PFSK-1 (cell line): ENCODE data around the gene P3R3URF.

ENCODE experiments used
- FOXP2 ChIP-seq: optimal IDR thresholded peaks from 2 replicates; pipeline ENCODE3; 2011; ENCODE audit warnings: borderline replicate concordance, control low read depth, inconsistent platforms; ENCODE audit not compliant: insufficient read depth; ENCODE audit errors: extremely low read length, extremely low read depth
- POLR2AphosphoS5 ChIP-seq: IDR thresholded peaks from 2 replicates; pipeline ENCODE4 v1.6.1; 2012; ENCODE audit warnings: low read depth, mild to moderate bottlenecking, control low read depth, low read length, moderate library complexity
- REST ChIP-seq, 2 experiments: IDR thresholded peaks; 2 replicates each; pipeline versions ENCODE4 v1.6.1 to v1.8.0; 2011 to 2012; ENCODE audit warnings: low read depth in 2 of 2, low read length in 2 of 2, control low read depth in 1 of 2, inconsistent platforms in 1 of 2, mild to moderate bottlenecking in 1 of 2, moderate library complexity in 1 of 2; ENCODE audit not compliant: insufficient read depth in 1 of 2
- SIN3A ChIP-seq: IDR thresholded peaks from 2 replicates; pipeline ENCODE4 v1.6.1; 2012; ENCODE audit warnings: mild to moderate bottlenecking, low read length, moderate library complexity, borderline replicate concordance; ENCODE audit not compliant: insufficient read depth
- TAF1 ChIP-seq: IDR thresholded peaks from 2 replicates; pipeline ENCODE4 v1.6.1; 2012; ENCODE audit warnings: low read length, control low read depth, borderline replicate concordance; ENCODE audit not compliant: insufficient read depth

The P3R3URF gene

GRCh38 chr1:46175243-46175642 lies 1.0 kb downstream of the P3R3URF start:
- TF ChIP-seq POLR2AphosphoS5, result no peak
- no peak for TF ChIP-seq TAF1
- TF ChIP-seq FOXP2, result no peak
- TF ChIP-seq REST (IDR thresholded peaks at IDR 0.05; ENCODE audit: insufficient read depth in 1 of 2, low read depth in 2 of 2, low read length in 2 of 2), result no peak
- TF ChIP-seq SIN3A, result no peak

DNA sequence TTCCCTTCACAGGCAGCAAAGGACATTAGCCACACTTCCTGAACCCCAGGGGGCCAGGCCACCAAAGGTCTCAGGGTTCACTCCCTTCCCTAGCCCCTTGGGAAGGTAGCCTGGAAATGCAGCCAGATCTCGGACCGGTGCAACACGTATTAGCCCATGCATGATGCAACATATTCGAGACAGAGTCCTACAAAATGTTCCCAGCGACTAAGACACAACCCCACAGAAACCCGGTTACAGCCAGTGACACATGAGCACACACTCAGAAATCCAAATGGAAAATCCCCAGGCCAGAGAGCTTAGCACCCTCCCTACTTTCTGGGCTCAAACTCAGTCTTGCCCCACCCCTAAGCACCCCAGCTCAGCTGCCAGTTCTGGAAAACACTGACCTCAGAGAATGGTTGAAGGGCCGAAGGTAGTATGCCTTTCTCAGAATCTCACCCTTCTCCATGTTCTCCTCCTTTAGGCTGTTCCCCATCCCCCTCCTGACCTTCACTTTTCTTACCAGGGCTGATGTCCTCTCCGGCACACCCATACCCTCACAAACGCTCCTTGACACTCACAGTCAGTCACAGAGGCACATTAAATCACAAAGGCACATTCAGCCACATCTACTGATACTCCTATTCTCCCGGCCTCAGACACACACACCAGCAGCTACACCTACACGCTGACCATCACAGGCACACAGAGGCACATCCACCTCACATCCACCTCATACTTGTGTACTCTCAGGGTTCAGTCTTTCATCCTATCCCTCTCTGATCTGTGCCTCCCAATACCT lies 1.6 kb downstream of the P3R3URF start, which contains the start of gene TSPAN1:
Gene TSPAN1, plus strand, starts transcription at position 640 of the 784 bp plus-strand sequence. CDS start 6,021 bp downstream, outside the sequence.
- TF ChIP-seq REST (IDR thresholded peaks at IDR 0.05; ENCODE audit: insufficient read depth in 1 of 2, low read depth in 2 of 2, low read length in 2 of 2), result no peak
- TF ChIP-seq POLR2AphosphoS5, result no peak
- TF ChIP-seq SIN3A, result no peak
- TF ChIP-seq FOXP2, result no peak

GRCh38 chr1:46173361-46173856 lies 2.9 kb downstream of the P3R3URF start:
- no peak for TF ChIP-seq SIN3A
- TF ChIP-seq FOXP2, result no peak
- no peak for TF ChIP-seq TAF1
- no peak for TF ChIP-seq REST (IDR thresholded peaks at IDR 0.05; ENCODE audit: insufficient read depth in 1 of 2, low read depth in 2 of 2, low read length in 2 of 2)
- no peak for TF ChIP-seq POLR2AphosphoS5

GRCh38 chr1:46172321-46172720 lies 4.0 kb downstream of the P3R3URF start:
- no peak for TF ChIP-seq REST (IDR thresholded peaks at IDR 0.05; ENCODE audit: insufficient read depth in 1 of 2, low read depth in 2 of 2, low read length in 2 of 2)
- no peak for TF ChIP-seq POLR2AphosphoS5
- no peak for TF ChIP-seq SIN3A
- no peak for TF ChIP-seq FOXP2
- no peak for TF ChIP-seq TAF1
